Liver (tissue), 9 donors: ENCODE data around the gene WDR41. TPM values are rescaled to one million over a fixed set of nuclear protein-coding genes. Genes with fewer than 3 reads are reported as not detected.

Experiments
- DNase-seq: peaks from one replicate; pipeline ENCODE4 v3.0.0-alpha.2; 2017; ENCODE audit warnings: low spot score
- H3K27ac ChIP-seq, 2 donors: one replicate each; pipeline ENCODE4 v1.7.0; 2013; ENCODE audit warnings: inconsistent platforms in 2 of 2, low read length in 2 of 2, control low read depth in 1 of 2, low read depth in 1 of 2, mild to moderate bottlenecking in 1 of 2
- H3K27me3 ChIP-seq, 4 donors: one replicate each; pipeline versions ENCODE4 v1.6.1 to v1.7.0; 2013; ENCODE audit warnings: low read length in 3 of 4, inconsistent platforms in 1 of 4, mild to moderate bottlenecking in 1 of 4, moderate library complexity in 1 of 4; ENCODE audit not compliant: control insufficient read depth in 4 of 4, insufficient read depth in 4 of 4
- H3K36me3 ChIP-seq, 4 donors: one replicate each; pipeline versions ENCODE4 v1.6.1 to v1.7.0; 2013; ENCODE audit warnings: low read length in 3 of 4, mild to moderate bottlenecking in 3 of 4, low read depth in 1 of 4, moderate library complexity in 1 of 4; ENCODE audit not compliant: control insufficient read depth in 4 of 4, insufficient read depth in 3 of 4
- H3K4me1 ChIP-seq, 4 donors: one replicate each; pipeline versions ENCODE4 v1.6.1 to v1.7.0; 2013; ENCODE audit warnings: low read length in 3 of 4, mild to moderate bottlenecking in 3 of 4, moderate library complexity in 1 of 4; ENCODE audit not compliant: control insufficient read depth in 4 of 4, insufficient read depth in 4 of 4
- H3K4me3 ChIP-seq, 3 donors: one replicate each; pipeline versions ENCODE4 v1.6.1 to v1.7.0; 2013; ENCODE audit warnings: low read length in 3 of 3, control low read depth in 1 of 3, low read depth in 1 of 3, mild to moderate bottlenecking in 1 of 3
- H3K9ac ChIP-seq, 2 donors: one replicate each; pipeline ENCODE4 v1.7.0; 2013; ENCODE audit warnings: low read length in 2 of 2, mild to moderate bottlenecking in 2 of 2, moderate library complexity in 2 of 2, control low read depth in 1 of 2, low read depth in 1 of 2
- H3K9me3 ChIP-seq, 4 donors: one replicate each; pipeline versions ENCODE4 v1.6.1 to v1.7.0; 2013; ENCODE audit warnings: low read length in 3 of 4; ENCODE audit not compliant: control insufficient read depth in 4 of 4
- ATF3 ChIP-seq: IDR thresholded peaks from 2 replicates; pipeline ENCODE4 v1.6.1; 2016; ENCODE audit warnings: antibody characterized with exemption
- FOXA1 ChIP-seq: IDR thresholded peaks from 2 replicates; pipeline ENCODE4 v1.6.1; 2016; ENCODE audit warnings: antibody characterized with exemption
- GABPA ChIP-seq, 2 donors: IDR thresholded peaks in 1 of 2; conservative IDR thresholded peaks in 1 of 2; 2 replicates each; pipeline ENCODE4 v1.6.1; 2016; ENCODE audit warnings: antibody characterized with exemption in 2 of 2, mild to moderate bottlenecking in 1 of 2, moderate library complexity in 1 of 2
- HNF4G ChIP-seq: IDR thresholded peaks from 2 replicates; pipeline ENCODE4 v1.6.1; 2016; ENCODE audit warnings: antibody characterized with exemption
- JUND ChIP-seq, 2 donors: IDR thresholded peaks; 2 replicates each; pipeline ENCODE4 v1.6.1; 2016; ENCODE audit warnings: antibody characterized with exemption in 2 of 2
- RAD21 ChIP-seq, 2 donors: IDR thresholded peaks; 2 replicates each; pipeline ENCODE4 v1.6.1; 2016; ENCODE audit warnings: antibody characterized with exemption in 2 of 2, mild to moderate bottlenecking in 2 of 2
- RXRA ChIP-seq, 2 donors: IDR thresholded peaks; 2 replicates each; pipeline ENCODE4 v1.6.1; 2017 to 2018; ENCODE audit warnings: antibody characterized with exemption in 2 of 2, mild to moderate bottlenecking in 1 of 2
- YY1 ChIP-seq: IDR thresholded peaks from 2 replicates; pipeline ENCODE4 v1.6.1; 2016; ENCODE audit warnings: antibody characterized with exemption, mild to moderate bottlenecking
- WGBS: extraction: QIAGEN DNeasy Blood & Tissue Kit; methylation state at CpG from one replicate; pipeline ENCODE4 v1.1.7; 2013; 5-methylcytosine and 5-hydroxymethylcytosine counted together
- polyA plus RNA-seq, 2 donors: library from polyadenylated mRNA; stranded (reverse) in 1 of 2; unstranded in 1 of 2; fragments of 200-250 nt in 1 of 2; fragments of >200 nt in 1 of 2; fragmentation: Nextera tagmentation in 1 of 2; extraction: Ambion mirVana in 1 of 2; gene quantifications; one replicate each; pipeline versions ENCODE4 v1.2.1 to v1.2.3, GENCODE V29; 2013 to 2015
- total RNA-seq, 2 donors: library from RNA; depleted of rRNA; stranded (reverse); fragments of >200 nt; gene quantifications; one replicate each; pipeline ENCODE4 v1.2.3, GENCODE V29; 2014
- TF ChIP-seq, protein P1 (sequence below): IDR thresholded peaks from 2 replicates; pipeline ENCODE4 v1.6.1; 2016; ENCODE audit warnings: antibody characterized with exemption
- TF ChIP-seq, protein P2 (sequence below): fragments of 150-350 bp; IDR thresholded peaks from 2 replicates; pipeline ENCODE4 v1.5.1; 2017; ENCODE audit warnings: improper control_type of control experiment, low read depth, low read length; ENCODE audit not compliant: missing input control
- TF ChIP-seq, protein P3 (sequence below): IDR thresholded peaks from 2 replicates; pipeline ENCODE4 v1.6.1; 2016; ENCODE audit warnings: antibody characterized with exemption, mild to moderate bottlenecking
- TF ChIP-seq, protein P4 (sequence below): IDR thresholded peaks from 2 replicates; pipeline ENCODE4 v1.6.1; 2016; ENCODE audit warnings: antibody characterized with exemption
- donor health status: healthy.
- donor health status: healthy.
- donor health status: healthy.
- donor health status: healthy.
- donor health status: healthy.

Gene WDR41
- total and polyA plus RNA-seq, 4 donors, result 8.1 to 21.2 (median 14.5) TPM

GRCh38 chr5:77398458-77398857, 93.7 kb downstream of the WDR41 start:
- no peak overlapping the region for H3K27ac ChIP-seq
- DNase-seq, result no peak
- TF ChIP-seq, protein P1, sequence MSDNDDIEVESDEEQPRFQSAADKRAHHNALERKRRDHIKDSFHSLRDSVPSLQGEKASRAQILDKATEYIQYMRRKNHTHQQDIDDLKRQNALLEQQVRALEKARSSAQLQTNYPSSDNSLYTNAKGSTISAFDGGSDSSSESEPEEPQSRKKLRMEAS, result no peak
- TF ChIP-seq ATF3 (no peak), JUND (IDR thresholded peaks at IDR 0.05) (no peak), RAD21 (IDR thresholded peaks at IDR 0.05) (no peak), RXRA (IDR thresholded peaks at IDR 0.05) (no peak), FOXA1 (no peak), HNF4G (no peak)
- TF ChIP-seq, protein P2, sequence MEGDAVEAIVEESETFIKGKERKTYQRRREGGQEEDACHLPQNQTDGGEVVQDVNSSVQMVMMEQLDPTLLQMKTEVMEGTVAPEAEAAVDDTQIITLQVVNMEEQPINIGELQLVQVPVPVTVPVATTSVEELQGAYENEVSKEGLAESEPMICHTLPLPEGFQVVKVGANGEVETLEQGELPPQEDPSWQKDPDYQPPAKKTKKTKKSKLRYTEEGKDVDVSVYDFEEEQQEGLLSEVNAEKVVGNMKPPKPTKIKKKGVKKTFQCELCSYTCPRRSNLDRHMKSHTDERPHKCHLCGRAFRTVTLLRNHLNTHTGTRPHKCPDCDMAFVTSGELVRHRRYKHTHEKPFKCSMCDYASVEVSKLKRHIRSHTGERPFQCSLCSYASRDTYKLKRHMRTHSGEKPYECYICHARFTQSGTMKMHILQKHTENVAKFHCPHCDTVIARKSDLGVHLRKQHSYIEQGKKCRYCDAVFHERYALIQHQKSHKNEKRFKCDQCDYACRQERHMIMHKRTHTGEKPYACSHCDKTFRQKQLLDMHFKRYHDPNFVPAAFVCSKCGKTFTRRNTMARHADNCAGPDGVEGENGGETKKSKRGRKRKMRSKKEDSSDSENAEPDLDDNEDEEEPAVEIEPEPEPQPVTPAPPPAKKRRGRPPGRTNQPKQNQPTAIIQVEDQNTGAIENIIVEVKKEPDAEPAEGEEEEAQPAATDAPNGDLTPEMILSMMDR, result no peak
- TF ChIP-seq, protein P3, sequence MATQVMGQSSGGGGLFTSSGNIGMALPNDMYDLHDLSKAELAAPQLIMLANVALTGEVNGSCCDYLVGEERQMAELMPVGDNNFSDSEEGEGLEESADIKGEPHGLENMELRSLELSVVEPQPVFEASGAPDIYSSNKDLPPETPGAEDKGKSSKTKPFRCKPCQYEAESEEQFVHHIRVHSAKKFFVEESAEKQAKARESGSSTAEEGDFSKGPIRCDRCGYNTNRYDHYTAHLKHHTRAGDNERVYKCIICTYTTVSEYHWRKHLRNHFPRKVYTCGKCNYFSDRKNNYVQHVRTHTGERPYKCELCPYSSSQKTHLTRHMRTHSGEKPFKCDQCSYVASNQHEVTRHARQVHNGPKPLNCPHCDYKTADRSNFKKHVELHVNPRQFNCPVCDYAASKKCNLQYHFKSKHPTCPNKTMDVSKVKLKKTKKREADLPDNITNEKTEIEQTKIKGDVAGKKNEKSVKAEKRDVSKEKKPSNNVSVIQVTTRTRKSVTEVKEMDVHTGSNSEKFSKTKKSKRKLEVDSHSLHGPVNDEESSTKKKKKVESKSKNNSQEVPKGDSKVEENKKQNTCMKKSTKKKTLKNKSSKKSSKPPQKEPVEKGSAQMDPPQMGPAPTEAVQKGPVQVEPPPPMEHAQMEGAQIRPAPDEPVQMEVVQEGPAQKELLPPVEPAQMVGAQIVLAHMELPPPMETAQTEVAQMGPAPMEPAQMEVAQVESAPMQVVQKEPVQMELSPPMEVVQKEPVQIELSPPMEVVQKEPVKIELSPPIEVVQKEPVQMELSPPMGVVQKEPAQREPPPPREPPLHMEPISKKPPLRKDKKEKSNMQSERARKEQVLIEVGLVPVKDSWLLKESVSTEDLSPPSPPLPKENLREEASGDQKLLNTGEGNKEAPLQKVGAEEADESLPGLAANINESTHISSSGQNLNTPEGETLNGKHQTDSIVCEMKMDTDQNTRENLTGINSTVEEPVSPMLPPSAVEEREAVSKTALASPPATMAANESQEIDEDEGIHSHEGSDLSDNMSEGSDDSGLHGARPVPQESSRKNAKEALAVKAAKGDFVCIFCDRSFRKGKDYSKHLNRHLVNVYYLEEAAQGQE, result no peak

DNA sequence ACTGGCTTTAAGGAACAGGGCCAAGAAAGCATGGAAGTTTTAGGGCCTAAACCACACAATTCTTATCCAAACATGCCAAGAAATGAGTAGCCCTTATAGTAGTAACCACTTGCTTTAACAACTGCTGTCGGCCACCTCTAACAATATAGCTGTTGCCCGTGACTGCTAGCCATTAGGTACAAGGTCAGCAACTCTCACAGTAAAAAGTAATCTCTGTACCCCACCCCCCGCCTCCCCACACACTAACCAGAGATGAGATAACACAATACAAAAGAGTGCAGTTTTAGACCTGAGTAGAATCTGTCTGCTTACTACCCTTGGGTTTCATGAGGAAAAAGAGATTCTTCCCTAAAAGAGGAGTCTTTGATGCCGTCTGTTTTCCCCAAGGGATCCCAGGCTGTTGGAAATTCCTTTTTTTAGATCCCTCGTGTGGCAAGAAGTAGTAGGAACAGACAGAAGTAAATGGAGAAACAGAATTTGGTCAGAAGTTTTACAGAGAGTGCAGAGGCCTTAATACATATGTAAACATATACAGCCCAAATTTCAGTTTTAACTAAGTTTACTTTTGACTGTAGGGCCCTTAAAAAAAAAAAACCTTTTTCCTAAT, 94.3 kb downstream of the WDR41 start:
- 86% methylated on average over 5 of the region's 5 CpGs for WGBS
- no peak for TF ChIP-seq GABPA (IDR thresholded peaks at IDR 0.05 in 1 of 2, conservative IDR thresholded peaks at IDR 0.05 in 1 of 2)
- Histone ChIP-seq H3K27me3 (no peaks in the 10 kb centered on the region), H3K27ac (no peak overlapping the region), H3K36me3 (no peaks in the 10 kb centered on the region), H3K4me3 (no peak overlapping the region), H3K4me1 (peaks cover 0 to 5% (median 0%) of the 10 kb centered on the region in 4 donors), H3K9ac (no peak overlapping the region), H3K9me3 (no peaks in the 10 kb centered on the region)
- DNase-seq, result no peak

More at GRCh38 chr5:77398458-77398857, 93.7 kb downstream of the WDR41 start:
- Histone ChIP-seq H3K36me3 (no peaks in the 10 kb centered on the region), H3K27me3 (no peaks in the 10 kb centered on the region), H3K4me1 (peaks cover 0 to 5% (median 0%) of the 10 kb centered on the region in 4 donors), H3K4me3 (no peak overlapping the region), H3K9ac (no peak overlapping the region), H3K9me3 (no peaks in the 10 kb centered on the region)
- WGBS, result 97% methylated on average over 13 of the region's 13 CpGs

DNA sequence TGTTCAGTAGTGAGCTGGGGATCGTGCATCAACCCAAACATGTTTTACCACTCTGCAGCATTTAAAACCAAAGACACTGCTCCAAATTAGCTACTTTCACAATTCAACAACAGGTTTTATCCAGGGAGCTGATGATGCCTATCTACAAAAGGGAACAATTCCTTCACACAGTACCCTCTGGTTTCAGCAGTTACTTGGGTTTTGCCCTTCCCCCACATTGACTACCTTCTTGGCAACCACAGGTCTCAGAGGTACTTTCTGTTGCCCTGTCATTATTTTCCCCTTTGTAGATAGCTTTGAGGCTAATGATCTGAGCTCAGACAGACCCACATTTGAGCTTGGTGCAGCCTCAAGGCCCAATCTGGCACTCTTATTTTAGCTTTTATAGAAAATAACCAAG, 96.1 kb downstream of the WDR41 start:
- no peak overlapping the region for H3K27ac ChIP-seq
- no peaks in the 10 kb centered on the region for H3K36me3 ChIP-seq
- DNase-seq, result no peak
- no peaks in the 10 kb centered on the region for H3K9me3 ChIP-seq
- H3K4me1 ChIP-seq, result peaks cover 0 to 8% (median 1%) of the 10 kb centered on the region in 4 donors
- no peaks in the 10 kb centered on the region for H3K27me3 ChIP-seq
- no peak overlapping the region for H3K9ac ChIP-seq
- 88% methylated on average over 1 of the region's 1 CpG for WGBS
- H3K4me3 ChIP-seq, result no peak overlapping the region
- TF ChIP-seq YY1, result no peak
- TF ChIP-seq, protein P1, result no peak
- no peak for TF ChIP-seq ATF3
- TF ChIP-seq JUND (IDR thresholded peaks at IDR 0.05), result no peak
- TF ChIP-seq, protein P2, result no peak
- TF ChIP-seq, protein P4, sequence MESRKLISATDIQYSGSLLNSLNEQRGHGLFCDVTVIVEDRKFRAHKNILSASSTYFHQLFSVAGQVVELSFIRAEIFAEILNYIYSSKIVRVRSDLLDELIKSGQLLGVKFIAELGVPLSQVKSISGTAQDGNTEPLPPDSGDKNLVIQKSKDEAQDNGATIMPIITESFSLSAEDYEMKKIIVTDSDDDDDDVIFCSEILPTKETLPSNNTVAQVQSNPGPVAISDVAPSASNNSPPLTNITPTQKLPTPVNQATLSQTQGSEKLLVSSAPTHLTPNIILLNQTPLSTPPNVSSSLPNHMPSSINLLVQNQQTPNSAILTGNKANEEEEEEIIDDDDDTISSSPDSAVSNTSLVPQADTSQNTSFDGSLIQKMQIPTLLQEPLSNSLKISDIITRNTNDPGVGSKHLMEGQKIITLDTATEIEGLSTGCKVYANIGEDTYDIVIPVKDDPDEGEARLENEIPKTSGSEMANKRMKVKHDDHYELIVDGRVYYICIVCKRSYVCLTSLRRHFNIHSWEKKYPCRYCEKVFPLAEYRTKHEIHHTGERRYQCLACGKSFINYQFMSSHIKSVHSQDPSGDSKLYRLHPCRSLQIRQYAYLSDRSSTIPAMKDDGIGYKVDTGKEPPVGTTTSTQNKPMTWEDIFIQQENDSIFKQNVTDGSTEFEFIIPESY, result no peak
- TF ChIP-seq FOXA1, result no peak
- no peak for TF ChIP-seq GABPA (IDR thresholded peaks at IDR 0.05 in 1 of 2, conservative IDR thresholded peaks at IDR 0.05 in 1 of 2)
- TF ChIP-seq RXRA (IDR thresholded peaks at IDR 0.05), result no peak
